Stomach (tissue), 4 donors: ENCODE measurements around the gene PKNOX2.

ENCODE experiments used
- POLR2AphosphoS5 ChIP-seq, 3 donors: sonication (generic); formaldehyde crosslinking; IDR thresholded peaks; one replicate each; pipeline ENCODE4 v1.6.1; 2016; ENCODE audit warnings: antibody characterized with exemption in 3 of 3
- TF ChIP-seq, protein P1 (sequence below), 7 experiments: fragments of 450-650 bp in 4 of 7; fragments of 200-600 bp in 3 of 7; sonication (generic) in 3 of 7; IDR thresholded peaks; one replicate each; pipeline ENCODE4 v1.5.1; 2016 to 2019; ENCODE audit warnings: antibody characterized with exemption in 7 of 7, control low read depth in 2 of 7, mild to moderate bottlenecking in 1 of 7

DNA sequence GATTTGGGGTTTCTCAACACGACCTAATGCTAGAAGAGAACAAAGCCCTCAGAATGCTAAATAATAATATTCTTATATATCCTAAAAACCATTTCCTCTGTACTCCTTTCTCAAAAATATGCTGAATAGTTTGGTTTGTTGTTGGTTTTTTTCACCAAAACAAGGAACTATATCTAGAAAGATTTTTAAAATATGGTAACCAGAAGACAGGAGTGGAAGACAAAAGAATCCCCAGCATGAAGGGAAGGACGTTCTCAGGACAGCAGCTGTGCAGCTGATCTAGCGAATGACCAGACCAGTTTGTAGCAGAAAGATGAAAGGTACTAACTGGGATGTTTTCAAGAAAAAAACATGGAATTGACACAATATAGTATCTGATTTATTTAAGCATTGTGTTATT is 312.2 kb downstream of the PKNOX2 start:
- TF ChIP-seq, protein P1, sequence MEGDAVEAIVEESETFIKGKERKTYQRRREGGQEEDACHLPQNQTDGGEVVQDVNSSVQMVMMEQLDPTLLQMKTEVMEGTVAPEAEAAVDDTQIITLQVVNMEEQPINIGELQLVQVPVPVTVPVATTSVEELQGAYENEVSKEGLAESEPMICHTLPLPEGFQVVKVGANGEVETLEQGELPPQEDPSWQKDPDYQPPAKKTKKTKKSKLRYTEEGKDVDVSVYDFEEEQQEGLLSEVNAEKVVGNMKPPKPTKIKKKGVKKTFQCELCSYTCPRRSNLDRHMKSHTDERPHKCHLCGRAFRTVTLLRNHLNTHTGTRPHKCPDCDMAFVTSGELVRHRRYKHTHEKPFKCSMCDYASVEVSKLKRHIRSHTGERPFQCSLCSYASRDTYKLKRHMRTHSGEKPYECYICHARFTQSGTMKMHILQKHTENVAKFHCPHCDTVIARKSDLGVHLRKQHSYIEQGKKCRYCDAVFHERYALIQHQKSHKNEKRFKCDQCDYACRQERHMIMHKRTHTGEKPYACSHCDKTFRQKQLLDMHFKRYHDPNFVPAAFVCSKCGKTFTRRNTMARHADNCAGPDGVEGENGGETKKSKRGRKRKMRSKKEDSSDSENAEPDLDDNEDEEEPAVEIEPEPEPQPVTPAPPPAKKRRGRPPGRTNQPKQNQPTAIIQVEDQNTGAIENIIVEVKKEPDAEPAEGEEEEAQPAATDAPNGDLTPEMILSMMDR (IDR thresholded peaks at IDR 0.05): no peak
- TF ChIP-seq POLR2AphosphoS5 (IDR thresholded peaks at IDR 0.05): no peak
